ENCODE measurements around the gene LRRC27.
"Not testable (repeated sequence)": the region's sequence is repeated elsewhere in the genome, so short reads cannot be mapped to it uniquely, and the experiment has no call there.

LRRC27 gene

GRCh38 chr10:132337854-132338253 lies 5.9 kb downstream of the LRRC27 start:
- DNase-seq, ATAC-seq: not testable (repeated sequence)

GRCh38 chr10:132338876-132339275 lies 6.9 kb downstream of the LRRC27 start:
- DNase-seq (no peak), ATAC-seq (no peak)

GRCh38 chr10:132339276-132339675 lies 7.3 kb downstream of the LRRC27 start:
- DNase-seq (no peak), ATAC-seq (no peak)

GRCh38 chr10:132341017-132341416 lies 9.0 kb downstream of the LRRC27 start:
- DNase-seq = no peak
- ATAC-seq = no peak

- DNase-seq = no peak
- no peak for ATAC-seq
These were observed 9.8 kb downstream of the LRRC27 start for GRCh38 chr10:132341781-132342180.

- no peak for DNase-seq
- ATAC-seq = no peak
These were observed 10.6 kb downstream of the LRRC27 start for GRCh38 chr10:132342553-132342952.

- ATAC-seq (no peak), DNase-seq (no peak)
These were observed 12.4 kb downstream of the LRRC27 start for GRCh38 chr10:132344386-132344785.

GRCh38 chr10:132345345-132345744 lies 13.4 kb downstream of the LRRC27 start:
- DNase-seq = no peak
- ATAC-seq = no peak

GRCh38 chr10:132346806-132347205 lies 14.8 kb downstream of the LRRC27 start:
- no peak for DNase-seq

GRCh38 chr10:132347211-132347930 lies 15.4 kb downstream of the LRRC27 start:
- ATAC-seq = no peak
- DNase-seq = no peak

More at GRCh38 chr10:132346806-132347205, 14.8 kb downstream of the LRRC27 start:
- ATAC-seq = no peak

GRCh38 chr10:132347931-132348267 lies 15.9 kb downstream of the LRRC27 start:
- DNase-seq (no peak), ATAC-seq (no peak)

GRCh38 chr10:132349766-132350165 lies 17.8 kb downstream of the LRRC27 start:
- DNase-seq = no peak
- no peak for ATAC-seq

- DNase-seq = no peak
- no peak for ATAC-seq
These were observed 18.4 kb downstream of the LRRC27 start for GRCh38 chr10:132350391-132350790.

- ATAC-seq (no peak), DNase-seq (no peak)
These were observed 19.0 kb downstream of the LRRC27 start for GRCh38 chr10:132350946-132351345.

GRCh38 chr10:132351611-132352010 lies 19.6 kb downstream of the LRRC27 start:
- no peak for DNase-seq
- no peak for ATAC-seq

- DNase-seq (peak; percentile 85), ATAC-seq (peak; percentile 62)
These were observed 20.7 kb downstream of the LRRC27 start for GRCh38 chr10:132352462-132353308.

GRCh38 chr10:132353456-132354355 lies 21.7 kb downstream of the LRRC27 start:
- DNase-seq = no peak
- no peak for ATAC-seq

GRCh38 chr10:132354356-132355094 lies 22.5 kb downstream of the LRRC27 start:
- no peak for ATAC-seq

GRCh38 chr10:132355297-132355696 lies 23.3 kb downstream of the LRRC27 start:
- ATAC-seq (no peak), DNase-seq (no peak)

More at GRCh38 chr10:132354356-132355094, 22.5 kb downstream of the LRRC27 start:
- DNase-seq = no peak

GRCh38 chr10:132355754-132356153 lies 23.8 kb downstream of the LRRC27 start:
- no peak for DNase-seq

GRCh38 chr10:132356621-132357195 lies 24.7 kb downstream of the LRRC27 start:
- DNase-seq = no peak
- ATAC-seq = no peak

More at GRCh38 chr10:132355754-132356153, 23.8 kb downstream of the LRRC27 start:
- no peak for ATAC-seq

Data from stimulated activated naive CD8-positive, alpha-beta T cell treated with anti-CD3 and anti-CD28 coated beads, Interleukin-15, Interleukin-2, amounts not matched to agents 100 U/mL and 50 U/mL, for 24 hours (primary cell).